WTC11 (cell line): ENCODE results near the gene CLDN19.

ENCODE experiments used
- NFYB ChIP-seq: sonication (generic); formaldehyde crosslinking; conservative IDR thresholded peaks from 2 replicates; pipeline ENCODE4 v1.8.0; 2022; ENCODE audit warnings: low read depth, missing genetic modification reagents
- NR3C1 ChIP-seq: sonication (generic); formaldehyde crosslinking; conservative IDR thresholded peaks from 2 replicates; pipeline ENCODE4 v1.8.1; 2023; ENCODE audit warnings: low read depth, mild to moderate bottlenecking, missing genetic modification reagents
- TF ChIP-seq, protein P1 (sequence below): fragments of 200-600 bp; IDR thresholded peaks from 2 replicates; pipeline ENCODE4 v1.8.0; 2022; ENCODE audit warnings: antibody characterized with exemption
- TF ChIP-seq, protein P2 (sequence below): sonication (generic); formaldehyde crosslinking; IDR thresholded peaks from 2 replicates; pipeline ENCODE4 v1.8.0; 2022; ENCODE audit warnings: mild to moderate bottlenecking, missing genetic modification reagents
- TF ChIP-seq, protein P3 (sequence below): sonication (generic); formaldehyde crosslinking; IDR thresholded peaks from 2 replicates; pipeline ENCODE4 v1.8.0; 2022; ENCODE audit warnings: missing genetic modification reagents
- TF ChIP-seq, protein P4 (sequence below): fragments of 250-450 bp; sonication (Bioruptor Pico); IDR thresholded peaks from 2 replicates; pipeline ENCODE4 v1.9.0; 2021; ENCODE audit warnings: mild to moderate bottlenecking, borderline replicate concordance
- TF ChIP-seq, protein P5 (sequence below): sonication (generic); formaldehyde crosslinking; IDR thresholded peaks from 2 replicates; pipeline ENCODE4 v1.8.1; 2023; ENCODE audit warnings: mild to moderate bottlenecking, missing genetic modification reagents, moderate library complexity

DNA sequence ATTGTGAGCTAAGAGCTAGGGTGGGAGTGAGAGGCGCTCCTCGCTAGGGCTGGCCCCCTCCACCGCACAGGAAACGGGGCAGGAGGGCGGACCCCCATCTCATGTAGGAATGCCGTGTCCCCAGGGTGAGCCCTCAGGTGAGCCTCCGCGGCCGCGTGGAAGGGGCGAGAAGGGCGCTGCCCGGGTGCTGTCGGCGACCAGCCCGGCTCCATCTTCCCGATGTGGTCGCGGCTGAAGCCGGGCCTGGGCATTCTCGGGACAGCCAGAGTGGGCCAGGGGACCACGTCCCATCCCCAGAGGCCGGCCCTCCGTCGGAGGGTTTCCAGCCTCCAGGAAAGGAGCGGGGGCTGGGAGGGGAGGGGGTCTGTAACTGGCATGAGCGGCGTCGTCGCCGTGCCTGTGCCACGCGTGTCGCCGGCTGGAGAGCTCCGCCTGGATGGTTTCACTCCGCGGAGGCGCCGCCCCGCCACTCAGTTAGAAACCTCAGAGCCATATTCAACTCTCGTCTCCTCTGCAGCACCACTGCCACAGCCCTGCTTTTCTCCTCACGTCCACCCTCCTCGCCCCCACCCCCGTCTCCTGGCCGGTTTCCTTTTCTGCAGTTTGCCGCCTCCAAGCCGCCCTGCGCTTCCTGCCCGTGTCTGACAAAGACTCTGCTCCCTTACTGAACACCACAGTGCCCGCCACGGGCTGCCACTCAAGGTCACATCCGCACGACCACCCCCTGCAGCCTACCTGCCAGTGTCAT lies 45.1 kb upstream of the CLDN19 start, which contains the start of gene TMEM269:
- TF ChIP-seq, protein P1, sequence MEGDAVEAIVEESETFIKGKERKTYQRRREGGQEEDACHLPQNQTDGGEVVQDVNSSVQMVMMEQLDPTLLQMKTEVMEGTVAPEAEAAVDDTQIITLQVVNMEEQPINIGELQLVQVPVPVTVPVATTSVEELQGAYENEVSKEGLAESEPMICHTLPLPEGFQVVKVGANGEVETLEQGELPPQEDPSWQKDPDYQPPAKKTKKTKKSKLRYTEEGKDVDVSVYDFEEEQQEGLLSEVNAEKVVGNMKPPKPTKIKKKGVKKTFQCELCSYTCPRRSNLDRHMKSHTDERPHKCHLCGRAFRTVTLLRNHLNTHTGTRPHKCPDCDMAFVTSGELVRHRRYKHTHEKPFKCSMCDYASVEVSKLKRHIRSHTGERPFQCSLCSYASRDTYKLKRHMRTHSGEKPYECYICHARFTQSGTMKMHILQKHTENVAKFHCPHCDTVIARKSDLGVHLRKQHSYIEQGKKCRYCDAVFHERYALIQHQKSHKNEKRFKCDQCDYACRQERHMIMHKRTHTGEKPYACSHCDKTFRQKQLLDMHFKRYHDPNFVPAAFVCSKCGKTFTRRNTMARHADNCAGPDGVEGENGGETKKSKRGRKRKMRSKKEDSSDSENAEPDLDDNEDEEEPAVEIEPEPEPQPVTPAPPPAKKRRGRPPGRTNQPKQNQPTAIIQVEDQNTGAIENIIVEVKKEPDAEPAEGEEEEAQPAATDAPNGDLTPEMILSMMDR: no peak
- TF ChIP-seq, protein P2, sequence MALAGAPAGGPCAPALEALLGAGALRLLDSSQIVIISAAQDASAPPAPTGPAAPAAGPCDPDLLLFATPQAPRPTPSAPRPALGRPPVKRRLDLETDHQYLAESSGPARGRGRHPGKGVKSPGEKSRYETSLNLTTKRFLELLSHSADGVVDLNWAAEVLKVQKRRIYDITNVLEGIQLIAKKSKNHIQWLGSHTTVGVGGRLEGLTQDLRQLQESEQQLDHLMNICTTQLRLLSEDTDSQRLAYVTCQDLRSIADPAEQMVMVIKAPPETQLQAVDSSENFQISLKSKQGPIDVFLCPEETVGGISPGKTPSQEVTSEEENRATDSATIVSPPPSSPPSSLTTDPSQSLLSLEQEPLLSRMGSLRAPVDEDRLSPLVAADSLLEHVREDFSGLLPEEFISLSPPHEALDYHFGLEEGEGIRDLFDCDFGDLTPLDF (CRISPR knock-in tag): no peak
- TF ChIP-seq NFYB (CRISPR knock-in tag) (no peak), NR3C1 (CRISPR knock-in tag) (no peak)
- TF ChIP-seq, protein P3, sequence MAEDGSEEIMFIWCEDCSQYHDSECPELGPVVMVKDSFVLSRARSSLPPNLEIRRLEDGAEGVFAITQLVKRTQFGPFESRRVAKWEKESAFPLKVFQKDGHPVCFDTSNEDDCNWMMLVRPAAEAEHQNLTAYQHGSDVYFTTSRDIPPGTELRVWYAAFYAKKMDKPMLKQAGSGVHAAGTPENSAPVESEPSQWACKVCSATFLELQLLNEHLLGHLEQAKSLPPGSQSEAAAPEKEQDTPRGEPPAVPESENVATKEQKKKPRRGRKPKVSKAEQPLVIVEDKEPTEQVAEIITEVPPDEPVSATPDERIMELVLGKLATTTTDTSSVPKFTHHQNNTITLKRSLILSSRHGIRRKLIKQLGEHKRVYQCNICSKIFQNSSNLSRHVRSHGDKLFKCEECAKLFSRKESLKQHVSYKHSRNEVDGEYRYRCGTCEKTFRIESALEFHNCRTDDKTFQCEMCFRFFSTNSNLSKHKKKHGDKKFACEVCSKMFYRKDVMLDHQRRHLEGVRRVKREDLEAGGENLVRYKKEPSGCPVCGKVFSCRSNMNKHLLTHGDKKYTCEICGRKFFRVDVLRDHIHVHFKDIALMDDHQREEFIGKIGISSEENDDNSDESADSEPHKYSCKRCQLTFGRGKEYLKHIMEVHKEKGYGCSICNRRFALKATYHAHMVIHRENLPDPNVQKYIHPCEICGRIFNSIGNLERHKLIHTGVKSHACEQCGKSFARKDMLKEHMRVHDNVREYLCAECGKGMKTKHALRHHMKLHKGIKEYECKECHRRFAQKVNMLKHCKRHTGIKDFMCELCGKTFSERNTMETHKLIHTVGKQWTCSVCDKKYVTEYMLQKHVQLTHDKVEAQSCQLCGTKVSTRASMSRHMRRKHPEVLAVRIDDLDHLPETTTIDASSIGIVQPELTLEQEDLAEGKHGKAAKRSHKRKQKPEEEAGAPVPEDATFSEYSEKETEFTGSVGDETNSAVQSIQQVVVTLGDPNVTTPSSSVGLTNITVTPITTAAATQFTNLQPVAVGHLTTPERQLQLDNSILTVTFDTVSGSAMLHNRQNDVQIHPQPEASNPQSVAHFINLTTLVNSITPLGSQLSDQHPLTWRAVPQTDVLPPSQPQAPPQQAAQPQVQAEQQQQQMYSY (CRISPR knock-in tag): no peak
- TF ChIP-seq, protein P4, sequence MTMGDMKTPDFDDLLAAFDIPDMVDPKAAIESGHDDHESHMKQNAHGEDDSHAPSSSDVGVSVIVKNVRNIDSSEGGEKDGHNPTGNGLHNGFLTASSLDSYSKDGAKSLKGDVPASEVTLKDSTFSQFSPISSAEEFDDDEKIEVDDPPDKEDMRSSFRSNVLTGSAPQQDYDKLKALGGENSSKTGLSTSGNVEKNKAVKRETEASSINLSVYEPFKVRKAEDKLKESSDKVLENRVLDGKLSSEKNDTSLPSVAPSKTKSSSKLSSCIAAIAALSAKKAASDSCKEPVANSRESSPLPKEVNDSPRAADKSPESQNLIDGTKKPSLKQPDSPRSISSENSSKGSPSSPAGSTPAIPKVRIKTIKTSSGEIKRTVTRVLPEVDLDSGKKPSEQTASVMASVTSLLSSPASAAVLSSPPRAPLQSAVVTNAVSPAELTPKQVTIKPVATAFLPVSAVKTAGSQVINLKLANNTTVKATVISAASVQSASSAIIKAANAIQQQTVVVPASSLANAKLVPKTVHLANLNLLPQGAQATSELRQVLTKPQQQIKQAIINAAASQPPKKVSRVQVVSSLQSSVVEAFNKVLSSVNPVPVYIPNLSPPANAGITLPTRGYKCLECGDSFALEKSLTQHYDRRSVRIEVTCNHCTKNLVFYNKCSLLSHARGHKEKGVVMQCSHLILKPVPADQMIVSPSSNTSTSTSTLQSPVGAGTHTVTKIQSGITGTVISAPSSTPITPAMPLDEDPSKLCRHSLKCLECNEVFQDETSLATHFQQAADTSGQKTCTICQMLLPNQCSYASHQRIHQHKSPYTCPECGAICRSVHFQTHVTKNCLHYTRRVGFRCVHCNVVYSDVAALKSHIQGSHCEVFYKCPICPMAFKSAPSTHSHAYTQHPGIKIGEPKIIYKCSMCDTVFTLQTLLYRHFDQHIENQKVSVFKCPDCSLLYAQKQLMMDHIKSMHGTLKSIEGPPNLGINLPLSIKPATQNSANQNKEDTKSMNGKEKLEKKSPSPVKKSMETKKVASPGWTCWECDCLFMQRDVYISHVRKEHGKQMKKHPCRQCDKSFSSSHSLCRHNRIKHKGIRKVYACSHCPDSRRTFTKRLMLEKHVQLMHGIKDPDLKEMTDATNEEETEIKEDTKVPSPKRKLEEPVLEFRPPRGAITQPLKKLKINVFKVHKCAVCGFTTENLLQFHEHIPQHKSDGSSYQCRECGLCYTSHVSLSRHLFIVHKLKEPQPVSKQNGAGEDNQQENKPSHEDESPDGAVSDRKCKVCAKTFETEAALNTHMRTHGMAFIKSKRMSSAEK (CRISPR knock-in tag): no peak
- TF ChIP-seq, protein P5, sequence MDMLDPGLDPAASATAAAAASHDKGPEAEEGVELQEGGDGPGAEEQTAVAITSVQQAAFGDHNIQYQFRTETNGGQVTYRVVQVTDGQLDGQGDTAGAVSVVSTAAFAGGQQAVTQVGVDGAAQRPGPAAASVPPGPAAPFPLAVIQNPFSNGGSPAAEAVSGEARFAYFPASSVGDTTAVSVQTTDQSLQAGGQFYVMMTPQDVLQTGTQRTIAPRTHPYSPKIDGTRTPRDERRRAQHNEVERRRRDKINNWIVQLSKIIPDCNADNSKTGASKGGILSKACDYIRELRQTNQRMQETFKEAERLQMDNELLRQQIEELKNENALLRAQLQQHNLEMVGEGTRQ (CRISPR knock-in tag): no peak
